Activated CD4-positive, CD25-positive, alpha-beta regulatory T cell treated with anti-CD3 and anti-CD28 coated beads, Interleukin-2, amount 50 U/mL, for 16 hours (primary cell): ENCODE data around the gene CEACAM16.

Experiments used
- DNase-seq: peaks from one replicate; pipeline ENCODE4 v3.0.0-alpha.2; 2020; ENCODE audit warnings: low read depth, low spot score

CEACAM16 gene

DNA sequence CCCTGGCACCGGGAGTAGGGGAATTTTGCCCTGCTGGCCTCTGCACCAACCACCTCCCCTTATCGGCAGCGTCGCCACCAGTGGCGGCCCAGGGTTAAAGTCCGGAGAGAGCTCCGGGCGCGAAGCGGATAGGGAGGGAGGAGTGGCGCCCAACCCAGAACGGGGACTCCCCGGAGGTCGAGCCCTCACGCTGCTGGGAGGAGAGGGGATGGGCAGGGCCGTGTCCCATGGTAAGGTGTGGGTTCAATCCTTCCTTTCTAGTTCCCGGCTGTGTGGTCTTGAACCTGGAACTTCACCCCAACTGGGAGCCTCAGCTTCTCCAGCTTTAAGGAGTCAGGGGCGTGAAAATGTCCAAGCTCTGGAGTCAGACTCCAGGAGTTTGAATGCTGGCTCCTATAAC, 26.3 kb downstream of the CEACAM16 start:
- no peak for DNase-seq

DNA sequence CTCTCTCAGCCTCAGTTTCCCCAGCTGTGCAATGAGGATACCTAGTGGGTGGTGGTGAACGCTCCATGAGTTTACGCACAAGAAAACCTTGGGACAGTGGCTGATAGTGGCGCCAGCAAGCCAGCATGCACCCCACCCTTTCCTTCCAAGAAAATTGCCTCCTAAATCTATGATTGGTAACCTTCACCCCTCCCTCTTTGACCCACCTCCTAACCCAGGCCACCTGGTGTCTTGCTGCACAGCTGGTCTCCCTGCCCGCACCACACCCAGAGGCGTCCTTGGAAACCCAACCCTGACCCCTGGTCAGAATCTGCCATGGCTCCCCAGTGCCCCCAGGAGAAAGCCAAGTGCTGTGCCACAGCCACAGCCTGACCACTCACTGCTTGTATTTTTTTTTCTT, 26.7 kb downstream of the CEACAM16 start:
- no peak for DNase-seq

DNA sequence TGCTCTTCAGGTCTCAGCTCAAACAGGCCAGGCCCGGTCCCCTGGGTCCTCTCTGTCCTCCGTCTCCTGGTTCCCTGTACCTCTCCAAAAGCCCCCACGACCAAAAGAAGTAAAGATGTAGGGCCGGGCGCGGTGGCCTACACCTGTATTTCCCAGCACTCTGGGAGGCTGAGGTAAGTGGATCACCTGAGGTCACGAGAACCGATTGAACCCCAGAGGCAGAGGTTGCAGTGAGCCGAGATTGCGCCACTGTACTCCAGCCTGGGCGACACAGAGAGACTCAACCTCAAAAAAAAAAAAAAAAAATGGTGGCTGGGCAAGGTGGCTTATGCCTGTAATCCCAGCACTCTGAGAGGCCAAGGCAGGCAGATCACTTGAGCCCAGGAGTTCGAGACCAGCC, 27.5 kb downstream of the CEACAM16 start:
- no peak for DNase-seq

DNA sequence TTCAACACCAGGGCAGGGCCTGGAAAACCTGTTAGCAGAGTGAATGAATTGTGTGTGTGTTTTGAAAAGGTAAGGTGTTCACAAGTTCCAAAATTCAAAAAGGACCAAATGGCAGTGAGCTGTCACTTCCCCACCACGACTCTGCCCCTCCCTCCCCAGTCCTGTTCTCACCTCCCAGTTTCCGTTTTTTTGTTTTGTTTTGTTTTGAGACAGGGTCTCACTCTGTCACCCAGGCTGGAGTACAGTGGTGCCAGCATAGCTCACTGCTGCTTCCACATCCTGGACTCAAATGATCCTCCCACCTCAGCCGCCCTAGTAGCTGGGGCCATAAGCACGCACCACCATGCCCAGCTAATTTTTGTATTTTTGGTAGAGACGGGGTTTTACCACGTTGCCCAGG, 29.2 kb downstream of the CEACAM16 start:
- DNase-seq: no peak

DNA sequence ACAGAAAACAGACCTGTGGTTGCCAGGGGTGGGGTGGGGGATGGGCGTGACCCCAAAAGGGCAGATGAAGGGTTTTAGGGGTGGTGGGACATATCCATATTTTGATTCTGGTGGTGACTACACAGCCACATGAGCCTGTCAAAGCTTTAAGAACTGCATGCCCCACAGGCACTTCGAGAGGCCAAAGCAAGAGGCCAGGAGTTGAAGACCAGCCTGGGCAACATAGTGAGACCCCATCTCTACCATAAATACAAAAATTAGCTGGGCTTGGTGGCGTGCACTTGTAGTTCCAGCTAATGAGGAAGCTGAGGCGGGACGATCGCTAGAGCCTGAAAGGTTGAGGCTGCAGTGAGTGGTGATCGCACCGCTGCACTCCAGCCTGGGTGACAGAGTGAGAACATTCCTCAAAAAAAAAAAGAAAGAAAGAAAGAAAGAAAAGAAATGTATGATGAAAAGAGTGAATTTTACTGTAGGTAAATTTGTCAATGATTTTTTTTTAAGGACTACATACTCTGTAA, 30.6 kb downstream of the CEACAM16 start:
- no peak for DNase-seq

DNA sequence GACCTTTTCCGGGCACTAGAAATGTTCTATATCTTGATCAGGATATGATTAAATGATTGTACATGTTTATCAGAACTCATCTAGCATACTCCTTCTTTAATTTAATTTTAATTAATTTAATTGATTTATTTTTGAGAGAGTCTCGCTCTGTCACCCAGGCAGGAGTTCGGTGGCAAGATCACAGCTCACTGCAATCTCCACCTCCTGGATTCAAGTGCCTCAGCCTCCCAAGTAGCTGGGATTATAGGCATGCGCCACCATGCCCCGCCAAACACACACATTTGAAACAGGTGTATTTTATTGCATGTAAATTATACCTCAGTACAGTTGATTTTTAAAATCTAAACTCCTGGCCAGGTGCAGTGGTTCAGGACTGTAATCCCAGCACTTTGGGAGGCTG, 32.1 kb downstream of the CEACAM16 start:
- DNase-seq: no peak

DNA sequence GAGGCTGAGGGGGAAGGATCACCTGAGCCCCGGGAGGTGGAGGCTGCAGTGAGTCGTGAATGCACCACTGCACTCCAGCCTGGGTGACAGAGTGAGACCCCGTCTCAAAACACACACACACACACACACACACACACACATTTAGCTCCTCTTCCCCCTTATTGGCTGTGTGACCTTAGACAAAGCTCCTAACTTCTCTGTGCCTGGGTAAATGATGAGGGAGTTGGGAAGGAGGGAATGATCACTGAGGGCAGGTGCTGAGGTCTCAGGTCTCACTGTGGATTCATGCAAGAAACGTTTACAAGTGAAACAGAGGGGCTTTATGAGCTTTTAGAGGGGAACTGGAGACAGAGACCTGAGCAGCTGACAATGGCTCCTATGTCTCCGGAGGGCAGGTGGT, 32.7 kb downstream of the CEACAM16 start:
- DNase-seq: no peak

DNA sequence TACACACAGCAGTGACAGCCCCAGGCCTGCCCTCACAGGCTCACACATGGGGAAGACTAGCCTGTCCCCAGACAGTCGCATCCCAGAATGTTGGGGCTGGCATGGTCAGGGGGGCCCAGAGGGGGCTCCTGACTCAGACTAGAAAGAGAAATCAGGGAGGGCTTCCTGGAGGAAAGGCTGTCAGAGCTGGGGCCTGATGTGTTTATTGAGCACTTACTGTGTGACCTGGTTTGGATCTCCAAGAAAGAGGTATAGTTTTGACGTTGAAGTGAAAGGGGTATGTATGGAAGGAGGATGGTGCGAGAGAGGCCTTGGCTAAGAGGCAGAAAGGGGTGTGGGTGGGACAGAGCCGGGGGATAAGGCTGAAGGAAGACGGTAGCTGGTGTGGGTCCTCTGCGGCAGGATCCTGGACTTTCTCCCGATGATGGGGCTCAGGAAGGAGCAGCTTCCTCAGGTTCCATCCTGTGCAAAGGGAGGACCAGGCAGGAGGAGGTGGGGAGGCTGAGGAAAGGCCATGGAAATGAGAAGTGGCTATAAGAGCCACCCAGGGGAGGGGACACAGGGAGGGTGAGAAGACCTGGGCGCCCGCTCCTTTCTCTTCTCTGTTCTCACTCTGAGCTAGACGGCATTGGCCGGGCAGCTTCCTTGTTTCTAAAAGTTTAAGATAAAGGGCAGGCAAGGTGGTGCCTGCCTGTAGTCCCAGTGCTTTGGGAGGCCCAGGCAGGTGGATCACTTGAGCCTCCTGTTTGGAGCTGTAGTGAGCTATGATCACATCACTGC, 33.5 kb downstream of the CEACAM16 start:
- no peak for DNase-seq

DNA sequence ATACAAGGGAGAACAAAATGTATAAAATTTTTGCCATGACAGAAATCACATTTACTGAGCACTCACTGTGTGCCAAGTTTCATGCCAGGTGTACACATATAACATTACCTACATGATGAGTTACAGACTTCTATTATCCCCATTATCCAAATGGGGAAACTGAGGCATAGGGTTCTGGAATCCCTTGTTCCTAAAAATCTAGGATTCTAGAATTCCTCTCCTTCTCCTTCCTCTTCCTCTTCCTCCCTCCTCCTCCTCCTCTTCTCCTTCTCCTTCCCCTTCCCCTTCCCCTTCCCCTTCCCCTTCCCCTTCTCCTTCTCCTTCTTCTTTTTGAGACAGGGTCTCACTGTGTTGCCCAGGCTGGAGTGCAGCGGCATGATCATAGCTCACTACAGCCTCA, 35.4 kb downstream of the CEACAM16 start:
- no peak for DNase-seq

DNA sequence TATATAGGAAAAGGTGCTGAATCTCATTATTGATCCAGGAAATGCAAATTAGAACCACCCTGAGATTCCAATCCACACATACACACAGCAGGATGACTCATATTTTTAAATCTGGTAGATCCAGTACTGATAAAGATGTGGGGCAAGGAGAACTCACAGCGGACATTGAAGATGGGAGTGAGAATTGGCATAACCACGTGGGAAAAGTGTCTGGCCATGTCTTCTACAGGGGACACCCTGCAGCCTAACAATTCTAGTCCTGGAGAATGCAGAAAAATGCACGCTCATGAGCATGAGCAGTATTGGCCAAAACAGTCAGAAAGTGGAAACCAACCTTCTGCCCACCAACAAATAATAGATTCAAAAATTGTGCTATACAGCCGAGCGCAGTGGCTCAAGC, 36.1 kb downstream of the CEACAM16 start:
- DNase-seq: no peak

DNA sequence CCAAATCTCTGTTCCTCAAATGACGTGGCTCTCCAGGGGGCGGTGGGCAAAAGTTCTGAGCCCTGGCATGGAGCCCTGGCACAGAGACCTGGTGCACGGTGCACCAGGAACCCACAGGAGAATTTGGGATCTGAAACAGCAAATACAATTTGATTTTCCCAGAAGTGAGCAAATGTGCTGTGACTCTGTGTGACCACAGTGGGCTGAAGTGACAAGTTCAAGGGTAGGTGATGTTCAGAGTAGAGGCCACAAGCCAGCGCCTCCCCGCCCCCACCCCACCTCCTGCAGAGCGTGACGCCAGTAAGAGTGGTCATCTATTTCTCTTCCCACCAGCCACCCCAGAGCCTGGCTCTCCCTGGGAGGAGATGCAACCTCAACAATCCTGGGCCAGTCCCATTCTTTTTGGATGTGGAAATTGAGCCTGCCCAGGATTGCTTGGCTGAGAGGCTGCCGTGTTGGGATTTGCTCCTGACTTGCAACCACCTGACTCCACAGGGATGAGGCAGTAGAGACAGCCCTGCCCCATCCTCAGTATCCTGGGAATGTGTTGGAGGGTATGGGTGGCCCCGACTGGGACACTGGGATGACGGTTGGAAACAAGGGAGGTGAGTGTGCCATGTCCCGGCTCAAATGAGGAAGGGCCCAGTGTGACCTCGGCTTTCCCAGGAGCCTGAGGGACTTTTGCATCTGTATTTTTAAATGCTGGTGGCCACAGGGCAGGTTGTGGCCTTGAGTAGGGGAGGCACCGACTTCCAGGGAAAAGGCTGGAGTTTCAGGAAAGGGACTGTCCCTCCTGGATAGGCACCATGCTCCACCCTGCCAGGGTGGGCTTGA, 38.5 kb downstream of the CEACAM16 start:
- DNase-seq: no peak

DNA sequence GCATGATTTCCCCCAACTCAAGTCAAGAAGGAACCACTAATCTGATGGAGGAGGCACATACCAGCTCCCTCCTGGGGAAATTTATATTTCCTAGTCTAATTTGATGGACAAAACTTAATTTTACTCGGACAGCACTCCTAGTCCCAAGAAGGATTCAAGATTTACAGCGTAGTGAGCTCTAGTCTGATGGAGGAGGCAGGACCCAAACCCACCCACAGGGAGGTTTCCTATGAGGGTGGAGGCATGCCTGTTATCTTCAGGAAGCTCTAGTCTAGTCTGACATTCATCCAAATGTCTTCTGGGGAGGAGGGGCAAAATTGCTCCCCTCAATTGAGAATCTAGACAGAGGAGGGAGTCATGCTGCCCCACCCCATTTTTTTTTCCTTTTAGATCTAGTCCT, 39.2 kb downstream of the CEACAM16 start:
- no peak for DNase-seq

DNA sequence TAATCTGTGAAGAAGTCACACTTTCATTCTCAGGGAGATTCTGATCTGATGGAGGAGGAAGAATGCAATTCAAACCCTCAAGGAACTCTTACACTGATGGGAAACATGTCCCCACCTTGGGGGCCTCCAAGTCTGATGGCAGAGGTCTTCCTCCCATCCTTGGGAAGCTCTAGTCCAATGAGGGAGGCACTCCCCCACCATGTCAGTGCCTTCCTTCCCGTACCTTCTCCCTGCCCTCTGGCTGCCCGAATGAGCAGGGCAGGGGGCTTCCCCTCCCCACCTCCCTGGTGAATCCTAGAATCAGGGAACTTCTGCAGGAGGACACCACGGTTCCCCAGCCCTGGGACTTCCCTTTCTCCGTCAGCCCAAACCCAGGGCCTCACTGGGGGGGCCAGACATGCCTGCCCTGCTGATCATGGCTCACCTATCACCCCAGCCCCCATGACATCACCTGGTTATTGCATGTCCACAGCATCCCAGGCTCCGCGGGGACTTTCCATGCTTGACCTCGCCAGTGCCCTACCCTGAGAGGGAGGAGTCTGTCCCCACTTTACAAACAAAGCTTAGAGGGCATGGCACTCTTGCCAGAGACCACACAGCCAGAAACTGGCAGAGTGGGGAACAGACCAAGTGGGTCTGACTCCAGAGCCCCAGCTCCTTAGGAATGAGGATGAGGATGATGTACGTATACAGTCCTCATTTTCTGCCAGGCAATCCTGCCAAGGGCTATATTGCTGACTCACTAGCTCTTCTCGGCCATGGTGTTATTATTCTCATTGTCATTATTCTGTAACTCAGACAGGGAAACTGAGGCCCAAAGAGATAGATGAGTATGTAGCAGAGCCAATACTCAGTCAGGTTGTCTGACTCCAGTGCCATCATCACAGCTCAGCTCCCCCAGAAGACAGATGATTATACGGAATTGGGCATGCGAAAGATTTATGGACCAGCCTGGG, 39.9 kb downstream of the CEACAM16 start:
- DNase-seq: no peak

DNA sequence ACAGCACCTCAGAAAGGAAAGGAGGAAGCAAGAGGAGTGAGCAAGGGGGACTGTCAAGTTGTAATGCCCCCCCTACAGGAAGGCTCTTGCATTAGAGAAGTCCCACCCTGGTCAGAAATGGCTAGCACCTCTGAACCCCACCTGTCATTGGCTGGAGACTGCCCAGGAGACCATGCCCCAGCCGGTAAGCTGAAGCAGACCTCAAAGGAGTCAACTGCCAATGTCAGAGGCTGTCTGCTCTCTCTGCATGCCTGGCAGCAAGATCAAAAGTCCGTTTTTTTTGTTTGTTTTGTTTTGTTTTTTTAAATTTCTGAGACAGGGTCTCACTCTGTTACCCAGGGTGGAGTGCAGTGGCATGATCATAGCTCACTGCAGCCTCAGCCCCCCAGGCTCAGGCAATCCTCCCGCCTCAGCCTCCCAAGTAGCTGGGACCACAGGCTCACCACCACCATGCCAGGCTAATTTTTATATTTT, 41.4 kb downstream of the CEACAM16 start:
- DNase-seq: no peak

DNA sequence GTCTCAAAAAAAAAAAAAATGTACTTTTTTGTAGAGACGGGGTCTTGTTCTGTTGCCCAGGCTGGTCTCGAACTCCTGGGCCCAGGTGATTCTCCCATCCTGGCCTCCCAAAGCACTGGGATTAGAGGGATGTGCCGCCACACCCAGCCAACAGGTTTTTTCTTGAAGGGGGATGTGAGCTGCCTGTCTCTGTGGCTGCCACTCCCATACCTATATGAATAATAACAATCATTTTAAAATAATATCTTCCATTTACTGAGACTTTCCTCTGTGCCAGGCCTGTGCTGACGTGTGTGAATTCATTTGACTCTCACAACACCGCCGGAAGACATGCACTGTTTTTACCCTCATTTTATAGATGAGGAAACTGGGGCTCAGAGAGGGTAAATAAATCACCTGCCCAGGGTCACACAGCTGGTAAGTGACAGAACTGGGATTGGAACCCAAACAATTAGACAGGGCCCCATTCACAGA, 42.3 kb downstream of the CEACAM16 start:
- no peak for DNase-seq

DNA sequence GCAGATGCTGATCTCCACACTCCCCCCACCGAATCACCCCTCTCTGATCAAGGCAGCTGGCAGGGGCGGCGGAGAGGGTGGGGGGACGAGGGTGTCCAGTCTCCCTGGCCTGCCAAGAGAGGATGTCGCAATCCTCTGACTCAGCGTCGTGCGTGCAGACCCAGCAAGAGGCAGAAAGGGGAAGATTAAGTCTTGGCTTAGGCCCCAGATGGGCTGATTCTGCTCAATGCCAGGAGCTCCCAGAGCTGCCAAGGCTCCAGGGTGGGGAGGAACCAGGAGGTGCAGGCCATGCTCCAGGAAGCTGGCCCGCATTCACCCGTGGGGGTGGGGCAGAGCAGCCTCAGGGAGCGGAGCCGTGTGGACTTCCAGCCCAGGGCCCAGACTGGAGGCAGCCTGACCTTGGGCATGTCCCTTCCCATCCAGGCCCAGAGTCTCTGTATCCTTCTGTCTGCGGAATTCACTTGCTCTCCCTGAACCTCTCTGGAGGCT, 42.9 kb downstream of the CEACAM16 start:
- no peak for DNase-seq

DNA sequence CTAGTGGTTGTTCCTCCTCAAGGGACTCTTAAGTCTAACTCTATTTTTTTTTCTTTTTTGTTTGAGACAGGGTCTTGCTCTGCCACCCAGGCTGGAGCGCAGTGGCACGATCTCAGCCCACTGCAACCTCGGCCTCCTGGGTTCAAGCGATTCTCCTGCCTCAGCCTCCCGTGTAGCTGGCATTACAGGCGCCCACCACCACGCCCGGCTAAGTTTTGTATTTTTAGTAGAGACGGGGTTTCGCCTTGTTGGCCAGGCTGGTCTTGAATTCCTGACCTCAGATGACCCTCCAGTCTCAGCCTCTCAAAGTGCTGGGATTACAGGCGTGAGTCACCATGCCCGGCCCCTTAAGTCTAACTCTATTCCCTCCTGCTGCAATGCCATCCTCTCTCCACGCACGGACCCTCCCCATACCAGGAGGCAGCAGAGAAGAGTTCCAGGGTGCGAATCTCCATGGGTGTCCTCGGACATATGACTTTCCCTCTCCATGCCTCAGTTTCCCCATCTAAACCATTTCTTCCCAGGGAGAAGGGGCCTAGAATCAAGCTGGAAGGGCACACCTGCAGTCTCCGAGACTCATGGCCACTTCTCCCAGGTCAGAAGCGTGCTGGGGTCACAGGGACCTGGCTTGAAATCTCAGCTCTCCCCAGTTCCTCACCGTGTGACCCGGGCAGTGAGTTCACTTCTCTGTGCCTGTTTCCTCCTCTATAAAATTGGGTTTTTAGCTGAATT, 43.5 kb downstream of the CEACAM16 start:
- no peak for DNase-seq

DNA sequence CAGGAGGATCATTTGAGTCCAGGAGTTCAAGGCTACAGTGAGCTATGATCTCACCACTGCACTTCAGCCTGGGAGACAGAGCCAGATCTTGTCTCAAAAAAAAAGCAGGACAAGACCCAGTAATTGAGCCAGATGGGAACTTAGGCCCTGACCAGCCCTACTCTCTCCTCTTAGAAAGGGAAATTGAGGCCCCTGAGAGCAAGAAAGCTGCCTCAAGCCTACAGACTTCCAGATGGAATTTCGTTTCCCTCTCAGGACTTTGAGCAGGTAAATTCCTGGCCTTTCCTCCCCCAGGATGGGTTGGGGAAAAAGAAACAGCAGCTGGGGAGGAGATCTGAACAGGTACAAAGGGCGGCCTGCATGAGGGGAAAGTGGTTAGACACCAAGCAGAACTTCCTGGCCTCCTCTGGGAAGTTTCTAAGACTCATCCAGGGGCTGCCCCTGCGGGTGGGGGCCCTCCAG, 46.0 kb downstream of the CEACAM16 start:
- DNase-seq: no peak

DNA sequence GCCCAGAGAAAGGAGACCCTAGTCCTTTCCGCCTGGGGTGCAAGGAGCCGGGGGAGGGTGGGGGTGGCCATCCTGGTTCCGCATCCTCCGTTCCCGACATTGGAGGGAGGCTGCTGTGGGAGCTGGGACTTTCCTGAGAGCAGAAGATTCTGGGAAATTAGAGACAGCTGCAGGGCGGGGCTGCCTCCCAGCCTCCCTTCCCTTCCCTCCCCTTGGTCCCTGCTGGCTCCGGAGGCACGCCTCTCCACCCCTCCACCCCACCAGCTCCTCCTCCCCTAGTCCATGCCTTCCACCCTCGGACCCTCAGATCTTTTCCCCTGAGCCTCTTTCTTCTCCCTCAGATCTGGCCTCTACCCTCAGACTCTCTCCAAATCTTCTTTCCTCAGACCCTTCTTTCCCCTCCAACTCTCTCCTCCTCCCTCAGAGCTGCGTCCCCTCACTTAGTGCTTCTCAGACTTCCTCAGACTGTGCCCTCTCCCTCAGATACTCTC, 46.4 kb downstream of the CEACAM16 start:
- no peak for DNase-seq

DNA sequence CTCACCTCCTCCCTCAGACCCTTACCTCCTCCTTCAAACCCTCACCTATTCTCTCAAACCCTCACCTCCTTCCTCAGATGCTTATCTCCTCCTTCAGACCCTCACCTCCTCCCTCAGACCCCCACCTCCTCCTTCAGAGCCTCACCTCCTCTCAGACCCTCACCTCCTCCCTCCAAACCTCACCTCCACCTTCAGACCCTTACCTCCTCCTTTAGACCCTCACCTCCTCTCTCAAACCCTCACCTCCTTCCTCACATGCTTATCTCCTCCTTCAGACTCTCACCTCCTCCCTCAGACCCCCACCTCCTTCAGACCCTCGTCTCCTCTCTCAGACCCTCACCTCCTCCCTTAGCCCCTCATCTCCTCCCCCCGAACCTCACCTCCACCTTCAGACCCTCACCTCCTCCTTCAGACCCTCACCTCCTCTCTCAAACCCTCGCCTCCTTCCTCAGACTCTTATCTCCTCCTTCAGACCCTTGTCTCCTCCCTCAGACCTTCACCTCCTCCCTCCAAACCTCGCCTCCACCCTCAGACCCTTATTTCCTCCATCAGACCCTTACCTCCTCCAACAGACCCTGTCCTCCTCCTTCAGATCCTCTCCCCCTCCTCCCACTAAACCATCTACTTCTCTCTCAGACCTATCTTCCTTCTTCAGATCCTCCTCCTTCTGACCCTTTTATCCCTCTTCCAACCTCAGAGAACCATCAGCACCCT, 47.1 kb downstream of the CEACAM16 start:
- DNase-seq: no peak
